ENCODE data around the gene ADGRE2.

ADGRE2 gene

GRCh38 chr19:14700711-14701375, 77.5 kb downstream of the ADGRE2 start:
- H3K27ac ChIP-seq (ENCODE audit: low read length): no peak overlapping the region
- H3K9ac ChIP-seq (ENCODE audit: low read depth, low read length): no peak overlapping the region
- H2AFZ ChIP-seq (ENCODE audit: low read depth, low read length): no peak overlapping the region
- H3K4me2 ChIP-seq (ENCODE audit: insufficient read depth, low read length): no peak overlapping the region
- no peaks in the 10 kb centered on the region for H3K27me3 ChIP-seq (ENCODE audit: insufficient read depth, low read length, poor library complexity)
- H3K9me3 ChIP-seq (ENCODE audit: insufficient read depth, low read length, severe bottlenecking): no peaks in the 10 kb centered on the region
- peaks cover 84% of the 10 kb centered on the region for H3K36me3 ChIP-seq (ENCODE audit: insufficient read depth, low read length)
- no peaks in the 10 kb centered on the region for H3K79me2 ChIP-seq (ENCODE audit: insufficient read depth, low read length)
- ATAC-seq (ENCODE audit: insufficient read depth, low read depth) (no peak), DNase-seq (no peak)
- no peak overlapping the region for H3K4me3 ChIP-seq (ENCODE audit: low read depth in 1 of 2, low read length in 2 of 2)
- no peaks in the 10 kb centered on the region for H3K4me1 ChIP-seq (ENCODE audit: insufficient read depth, low read length)
- TF ChIP-seq EZH2 (IDR thresholded peaks at IDR 0.05; ENCODE audit: borderline replicate concordance, low read depth, low read length, severe bottlenecking) (no peak), CTCF (IDR thresholded peaks at IDR 0.05; ENCODE audit: borderline replicate concordance, extremely low read depth, low read length, poor library complexity, severe bottlenecking) (no peak)
- H4K20me1 ChIP-seq (ENCODE audit: insufficient read depth, low read length): no peaks in the 10 kb centered on the region

- ATAC-seq (ENCODE audit: insufficient read depth, low read depth) (no peak), DNase-seq (no peak)
- Histone ChIP-seq H4K20me1 (ENCODE audit: insufficient read depth, low read length) (no peaks in the 10 kb centered on the region), H3K9me3 (ENCODE audit: insufficient read depth, low read length, severe bottlenecking) (no peaks in the 10 kb centered on the region), H3K27ac (ENCODE audit: low read length) (no peak overlapping the region), H3K27me3 (ENCODE audit: insufficient read depth, low read length, poor library complexity) (no peaks in the 10 kb centered on the region), H3K9ac (ENCODE audit: low read depth, low read length) (no peak overlapping the region), H2AFZ (ENCODE audit: low read depth, low read length) (no peak overlapping the region), H3K4me3 (ENCODE audit: low read depth in 1 of 2, low read length in 2 of 2) (no peak overlapping the region), H3K79me2 (ENCODE audit: insufficient read depth, low read length) (no peaks in the 10 kb centered on the region), H3K4me2 (ENCODE audit: insufficient read depth, low read length) (no peak overlapping the region), H3K36me3 (ENCODE audit: insufficient read depth, low read length) (peaks cover 84% of the 10 kb centered on the region), H3K4me1 (ENCODE audit: insufficient read depth, low read length) (no peaks in the 10 kb centered on the region)
- TF ChIP-seq EZH2 (IDR thresholded peaks at IDR 0.05; ENCODE audit: borderline replicate concordance, low read depth, low read length, severe bottlenecking) (no peak), CTCF (IDR thresholded peaks at IDR 0.05; ENCODE audit: borderline replicate concordance, extremely low read depth, low read length, poor library complexity, severe bottlenecking) (no peak)
Measured at GRCh38 chr19:14699641-14700040, 78.7 kb downstream of the ADGRE2 start.

DNA sequence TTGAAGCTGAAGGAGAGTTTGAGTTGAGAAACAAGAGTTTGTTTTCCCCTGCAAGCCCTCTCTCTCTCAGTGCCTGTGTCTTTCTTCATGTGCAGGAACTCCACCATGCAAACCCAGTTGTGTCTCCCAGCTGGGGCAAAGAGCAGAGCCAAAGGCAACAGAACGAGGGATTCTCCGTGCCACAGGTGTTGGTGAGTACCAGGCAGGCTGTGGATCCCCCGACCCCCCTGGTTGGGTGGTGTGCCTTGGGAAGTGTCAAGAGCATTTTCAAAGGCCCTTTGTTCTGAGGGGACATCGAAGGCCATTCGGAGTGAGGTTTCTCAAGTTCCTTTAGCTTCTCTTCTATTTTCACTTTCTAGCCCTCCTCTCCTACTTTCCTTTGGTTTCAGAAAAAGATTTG, 82.9 kb downstream of the ADGRE2 start:
- ATAC-seq (ENCODE audit: insufficient read depth, low read depth) (no peak), DNase-seq (no peak)
- H3K4me3 ChIP-seq (ENCODE audit: low read depth in 1 of 2, low read length in 2 of 2): no peak overlapping the region
- H3K36me3 ChIP-seq (ENCODE audit: insufficient read depth, low read length): peaks cover 53% of the 10 kb centered on the region
- no peak overlapping the region for H3K27ac ChIP-seq (ENCODE audit: low read length)
- H2AFZ ChIP-seq (ENCODE audit: low read depth, low read length): no peak overlapping the region
- no peaks in the 10 kb centered on the region for H3K27me3 ChIP-seq (ENCODE audit: insufficient read depth, low read length, poor library complexity)
- H3K9me3 ChIP-seq (ENCODE audit: insufficient read depth, low read length, severe bottlenecking): no peaks in the 10 kb centered on the region
- no peak for TF ChIP-seq CTCF (IDR thresholded peaks at IDR 0.05; ENCODE audit: borderline replicate concordance, extremely low read depth, low read length, poor library complexity, severe bottlenecking)
- no peak for TF ChIP-seq EZH2 (IDR thresholded peaks at IDR 0.05; ENCODE audit: borderline replicate concordance, low read depth, low read length, severe bottlenecking)
- peaks cover 18% of the 10 kb centered on the region for H3K4me1 ChIP-seq (ENCODE audit: insufficient read depth, low read length)
- H4K20me1 ChIP-seq (ENCODE audit: insufficient read depth, low read length): no peaks in the 10 kb centered on the region
- H3K79me2 ChIP-seq (ENCODE audit: insufficient read depth, low read length): peaks cover 28% of the 10 kb centered on the region
- no peak overlapping the region for H3K4me2 ChIP-seq (ENCODE audit: insufficient read depth, low read length)
- H3K9ac ChIP-seq (ENCODE audit: low read depth, low read length): no peak overlapping the region
